Measurements from ENCODE around the gene MMP10.

- TF ChIP-seq CTCF (IDR thresholded peaks at IDR 0.05) (no peak), POLR2A (IDR thresholded peaks at IDR 0.05) (no peak)
Measured at GRCh38 chr11:102762361-102762767, 18.1 kb downstream of the MMP10 start.

All from esophagus squamous epithelium (tissue), 4 donors.